ENCODE results near the gene ZNF835.

- no peak for TF ChIP-seq EP300 (IDR thresholded peaks at IDR 0.05)
- no peak for TF ChIP-seq CTCF (IDR thresholded peaks at IDR 0.05)
These were observed 48.7 kb upstream of the ZNF835 start for GRCh38 chr19:56720281-56720680.
